ENCODE measurements around the gene CCDC78.
"Not testable (repeated sequence)": the region's sequence is repeated elsewhere in the genome, so short reads cannot be mapped to it uniquely, and the experiment has no call there.

The CCDC78 gene

DNA sequence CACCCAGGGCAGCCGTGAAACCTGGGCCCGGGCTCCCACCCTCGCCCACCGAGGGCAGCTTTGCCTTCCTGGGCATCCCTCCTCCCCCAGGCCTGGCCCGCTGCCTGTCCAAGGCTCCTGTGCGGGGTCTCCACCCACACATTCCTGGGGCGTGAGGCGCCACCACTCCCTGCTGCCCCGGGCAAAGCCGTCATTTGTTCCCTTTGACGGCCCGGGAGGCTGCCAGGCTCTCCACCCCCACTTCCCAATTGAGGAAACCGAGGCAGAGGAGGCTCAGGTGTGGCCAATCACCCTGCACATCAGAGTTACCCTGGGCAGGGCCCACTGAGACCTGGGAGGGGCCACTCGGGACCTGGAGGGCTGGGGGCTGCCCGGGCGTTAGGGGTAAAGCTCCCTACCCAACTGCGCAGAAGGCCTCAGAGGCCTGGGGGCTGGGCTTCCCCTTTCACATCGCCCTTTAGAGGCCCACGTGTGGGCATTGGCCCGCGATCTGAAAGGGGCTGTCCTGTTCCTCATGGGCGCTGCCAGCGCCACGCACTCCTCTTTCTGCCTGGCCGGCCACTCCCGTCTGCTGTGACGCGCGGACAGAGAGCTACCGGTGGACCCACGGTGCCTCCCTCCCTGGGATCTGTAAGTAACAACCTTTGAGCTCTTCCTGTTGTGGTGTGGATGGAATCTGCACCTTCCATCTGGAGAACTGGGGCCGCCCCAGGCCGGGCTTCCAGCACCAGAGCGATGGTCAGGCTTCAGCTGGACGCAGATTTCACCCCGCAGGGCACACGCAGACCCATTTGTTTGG is 34.5 kb upstream of the CCDC78 start, which contains the start of gene MSLN:
MSLN (plus strand) TSS at position 190 of the 799 bp plus-strand sequence. CDS start 1,947 bp downstream, outside the sequence.
- no peak for DNase-seq

DNA sequence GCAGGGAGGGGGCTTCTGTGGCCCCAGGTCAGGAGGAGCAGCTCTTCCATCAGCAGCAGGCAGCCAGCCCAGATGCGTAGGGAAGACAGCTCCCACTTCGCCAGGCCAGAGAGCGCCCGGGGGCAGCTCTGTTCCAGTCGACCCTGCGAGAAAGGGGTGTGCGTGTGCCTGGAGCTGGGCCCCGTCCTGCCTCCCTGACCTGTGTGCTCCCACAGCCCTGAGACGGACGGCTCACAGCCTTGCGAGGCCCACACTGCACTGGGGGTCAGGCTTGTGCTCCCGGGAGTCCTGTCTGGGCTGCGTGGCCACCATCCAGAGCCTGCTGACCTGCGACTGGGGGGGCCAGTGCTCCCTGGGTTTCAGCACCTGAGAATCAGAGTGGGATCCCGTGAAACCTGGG is 33.8 kb upstream of the CCDC78 start:
- DNase-seq = no peak

GRCh38 chr16:759110-759910 is 33.1 kb upstream of the CCDC78 start:
- no peak for DNase-seq

GRCh38 chr16:756428-756827 is 30.2 kb upstream of the CCDC78 start:
- DNase-seq = no peak

DNA sequence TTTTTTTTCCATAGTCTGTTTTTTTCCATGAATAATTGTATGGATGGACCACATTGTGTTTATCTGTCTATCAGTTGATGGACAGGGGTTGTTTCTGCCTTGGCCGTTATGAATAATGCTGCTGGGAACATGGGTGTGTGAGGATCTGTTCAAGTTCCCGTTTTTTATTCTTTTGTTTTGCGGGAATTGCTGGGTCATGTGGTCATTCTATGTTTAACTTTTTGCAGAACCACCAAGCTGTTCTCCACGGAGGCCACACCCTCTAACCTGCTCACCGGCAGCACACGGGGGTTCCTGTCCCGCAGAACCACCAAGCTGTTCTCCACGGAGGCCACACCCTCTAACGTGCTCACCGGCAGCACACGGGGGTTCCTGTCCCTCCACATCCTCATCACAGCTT is 28.4 kb upstream of the CCDC78 start:
- DNase-seq = no peak

DNA sequence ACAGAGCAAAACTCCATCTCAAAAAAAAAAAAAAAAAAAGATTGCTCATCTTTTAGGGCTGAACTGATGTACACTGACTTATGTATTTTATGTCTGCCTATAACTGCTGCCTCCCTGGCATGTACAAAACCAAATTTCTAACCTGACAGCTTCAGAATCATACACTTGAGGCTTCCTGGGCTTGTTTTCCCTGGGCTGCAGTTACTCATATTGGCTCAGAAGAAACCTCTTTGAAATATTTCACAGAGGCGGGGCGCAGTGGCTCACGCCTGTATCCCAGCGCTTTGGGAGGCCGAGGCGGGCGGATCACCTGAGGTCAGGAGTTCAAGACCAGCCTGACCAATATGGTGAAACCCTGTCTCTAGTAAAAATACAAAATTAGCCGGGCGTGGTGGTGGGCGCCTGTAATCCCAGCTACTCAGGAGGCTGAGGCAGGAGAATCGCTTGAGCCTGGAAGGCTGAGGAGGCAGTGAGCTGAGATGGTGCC is 27.9 kb upstream of the CCDC78 start:
- DNase-seq = not testable (repeated sequence)

DNA sequence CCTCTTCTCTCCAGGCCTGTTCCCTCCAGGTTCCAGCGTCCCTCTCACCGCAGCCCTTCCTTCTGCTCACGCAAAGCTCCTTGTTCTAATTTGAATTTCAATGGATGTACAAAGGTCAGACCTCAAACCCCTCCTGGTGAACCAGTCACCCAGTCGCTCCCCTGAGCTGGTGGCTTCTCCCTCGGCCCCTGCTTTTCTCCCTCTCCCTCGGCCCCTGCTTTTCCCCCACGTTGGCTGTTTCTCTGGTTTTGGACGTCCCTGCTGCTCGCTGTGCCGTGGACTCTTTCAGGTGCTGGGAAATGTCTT is 25.7 kb upstream of the CCDC78 start:
- no peak for DNase-seq

DNA sequence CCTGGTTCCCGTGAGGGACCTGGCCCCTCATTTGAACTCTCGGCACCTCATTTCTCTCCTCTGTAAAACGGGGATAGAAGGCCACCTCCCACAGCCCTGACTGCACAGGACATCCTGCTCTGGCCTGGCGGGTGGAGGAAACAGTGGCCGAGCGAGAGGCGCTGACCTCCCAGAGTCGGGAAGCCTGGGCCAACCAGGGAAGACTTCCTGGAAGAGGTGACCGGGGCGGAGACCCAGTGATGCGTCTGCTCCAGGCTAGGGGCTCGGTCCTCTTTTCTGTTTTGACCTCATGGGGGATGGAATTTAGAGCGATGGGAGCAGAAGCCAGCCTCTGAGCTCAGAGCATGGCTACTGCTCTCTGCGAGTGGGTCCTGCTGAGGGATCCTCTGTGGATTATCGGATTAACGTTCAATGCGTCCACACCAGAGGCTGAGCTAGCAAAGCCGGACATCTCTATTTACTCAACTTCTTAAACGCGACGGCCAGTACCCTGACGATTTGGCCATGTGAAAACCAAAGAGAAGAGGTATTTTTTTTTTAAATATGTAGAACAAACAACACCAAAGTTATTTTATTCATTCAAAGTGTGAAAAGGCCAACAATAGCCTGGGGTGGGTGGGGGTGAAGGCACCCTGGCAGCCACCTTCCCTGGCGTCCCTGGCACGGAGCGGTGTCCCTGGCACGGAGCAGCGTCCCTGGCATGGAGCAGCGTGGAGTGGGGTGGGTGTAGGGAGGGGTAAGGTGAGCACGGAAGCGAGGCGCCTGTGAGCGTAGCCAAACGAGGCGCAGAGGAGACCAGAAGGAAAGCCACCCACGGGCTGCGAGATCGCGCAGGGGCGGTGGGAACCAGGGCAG is 25.1 kb upstream of the CCDC78 start:
- DNase-seq = no peak

DNA sequence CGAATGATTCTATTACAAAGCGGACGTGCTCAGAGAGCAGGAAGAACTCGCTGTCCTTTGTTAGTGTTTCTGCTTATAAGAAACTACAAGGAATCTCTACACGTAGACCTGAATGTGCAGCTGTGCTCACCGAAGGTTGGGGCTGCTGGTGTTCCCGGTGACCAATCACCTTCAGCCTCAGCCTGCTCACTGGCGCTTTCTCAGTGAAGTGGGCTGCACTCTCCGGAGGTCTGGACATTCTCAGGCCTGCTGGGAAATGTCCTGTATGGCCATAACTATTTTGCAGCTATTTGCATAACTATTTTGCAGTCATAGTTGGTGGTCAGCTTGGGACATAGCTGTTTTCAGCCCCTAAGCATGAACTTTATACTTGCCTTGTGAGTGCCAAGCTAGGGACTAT is 24.2 kb upstream of the CCDC78 start:
- no peak for DNase-seq

DNA sequence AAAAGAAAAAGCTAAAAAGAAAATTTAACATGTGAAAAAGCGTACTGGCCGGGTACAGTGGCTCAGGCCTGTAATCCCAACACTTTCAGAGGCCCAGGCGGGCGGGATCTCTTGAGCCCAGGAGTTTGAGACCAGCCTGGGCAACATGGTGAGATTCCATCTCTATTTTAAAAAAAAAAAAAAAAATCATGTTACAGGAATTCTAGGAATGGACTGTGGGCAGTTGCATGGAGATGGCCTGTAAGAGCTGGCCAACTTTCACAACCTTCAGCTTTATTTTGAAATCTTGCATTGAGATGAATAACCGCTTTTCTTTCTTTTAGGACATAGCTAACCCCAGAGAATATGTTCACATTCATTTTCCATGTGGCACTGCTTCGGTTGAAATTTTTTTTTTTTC is 22.8 kb upstream of the CCDC78 start:
- no peak for DNase-seq

- DNase-seq = no peak
Observed at GRCh38 chr16:747978-748746, 21.9 kb upstream of the CCDC78 start.

GRCh38 chr16:746637-747036 is 20.4 kb upstream of the CCDC78 start:
- DNase-seq = no peak

DNA sequence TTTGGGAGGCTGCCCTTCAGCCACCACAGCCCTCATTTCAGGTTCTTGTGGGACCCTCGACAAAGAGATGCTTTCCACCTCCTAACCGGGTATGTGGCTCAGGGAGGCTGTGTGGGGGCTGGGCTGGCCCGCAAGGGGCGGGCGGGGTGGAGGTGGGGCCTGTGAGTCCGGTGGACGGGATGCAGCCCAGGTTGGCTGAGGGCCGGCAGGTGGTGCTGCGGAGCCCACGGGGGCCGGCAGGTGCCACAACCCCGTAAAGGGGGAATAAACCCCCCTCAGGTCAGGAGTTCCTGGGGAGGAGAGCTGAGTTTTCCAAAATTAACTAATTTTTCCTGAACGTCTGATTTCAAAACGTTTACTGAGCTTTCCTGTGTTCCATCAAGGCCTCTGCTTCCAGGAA is 19.5 kb upstream of the CCDC78 start:
- no peak for DNase-seq

DNA sequence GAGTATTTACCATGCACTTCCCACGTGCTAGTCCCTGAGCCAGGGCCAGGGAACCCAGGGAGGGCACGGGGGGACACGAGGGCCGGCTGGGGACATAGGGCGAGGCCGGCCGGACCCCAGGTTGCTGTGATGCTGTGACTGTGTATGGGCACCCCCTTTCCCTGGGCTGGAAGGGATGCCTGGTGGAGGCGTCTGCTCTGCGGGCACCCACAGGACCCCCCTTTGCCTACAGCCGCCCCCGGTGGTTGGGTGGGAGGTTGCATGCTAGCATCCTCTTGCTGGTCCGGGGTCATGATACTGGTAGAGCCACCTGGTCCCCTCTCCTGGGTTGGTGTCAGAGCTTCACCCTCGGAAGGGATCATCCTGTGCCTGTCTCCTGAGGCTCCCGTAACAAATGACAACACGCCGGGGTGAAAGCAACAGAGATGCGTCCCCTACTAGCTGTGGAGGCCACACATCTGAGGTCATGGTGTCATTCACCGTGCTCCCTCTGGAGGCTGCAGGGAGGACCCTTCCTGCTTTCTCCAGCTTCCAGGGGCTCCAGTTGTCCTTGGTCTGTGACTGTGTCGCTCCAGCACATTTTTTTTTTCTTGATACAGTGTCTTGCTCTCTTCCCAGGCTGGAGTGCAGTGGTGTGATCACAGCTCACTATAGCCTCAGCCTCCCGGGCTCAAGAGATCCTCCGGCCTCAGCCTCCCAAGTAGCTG is 17.7 kb upstream of the CCDC78 start:
- no peak for DNase-seq

GRCh38 chr16:742894-743293 is 16.7 kb upstream of the CCDC78 start:
- DNase-seq = not testable (repeated sequence)

DNA sequence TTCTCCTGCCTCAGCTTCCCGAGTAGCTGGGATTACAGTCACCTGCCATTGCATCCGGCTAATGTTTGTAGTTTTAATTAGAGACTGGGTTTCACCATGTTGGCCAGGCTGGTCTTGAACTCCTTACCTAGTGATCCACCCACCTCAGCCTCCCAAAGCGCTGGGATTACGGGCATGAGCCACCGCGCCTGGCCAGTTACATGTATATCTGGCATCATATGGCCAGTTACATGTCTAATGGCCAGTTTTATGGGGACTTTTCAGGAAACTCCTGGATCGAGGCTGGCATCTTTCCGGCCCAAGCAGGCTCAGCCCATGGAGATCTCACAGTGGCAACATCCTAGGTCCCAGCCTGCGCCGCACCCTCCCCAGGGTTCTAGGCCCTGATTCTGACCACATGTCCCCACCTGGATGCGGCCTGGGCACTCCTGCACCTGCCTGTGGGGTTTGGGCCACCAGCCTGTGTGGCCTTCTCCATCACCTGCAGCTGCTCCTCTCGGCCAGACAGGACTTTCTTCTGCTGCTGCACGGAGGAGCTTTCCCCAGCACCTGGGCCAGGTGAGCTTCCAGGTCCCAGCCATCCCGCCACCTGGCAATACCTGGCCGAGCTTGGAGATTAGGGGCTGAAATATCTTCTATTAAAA is 15.9 kb upstream of the CCDC78 start:
- DNase-seq = no peak

- DNase-seq = peak; percentile 89
Observed at GRCh38 chr16:740764-741505, 14.7 kb upstream of the CCDC78 start, which contains the start of gene CIAO3. Gene CIAO3, minus strand, starts transcription at chr16:740997. Its CDS starts 12 bp downstream, at chr16:740985.

GRCh38 chr16:740459-740763 is 14.2 kb upstream of the CCDC78 start:
- DNase-seq = no peak

DNA sequence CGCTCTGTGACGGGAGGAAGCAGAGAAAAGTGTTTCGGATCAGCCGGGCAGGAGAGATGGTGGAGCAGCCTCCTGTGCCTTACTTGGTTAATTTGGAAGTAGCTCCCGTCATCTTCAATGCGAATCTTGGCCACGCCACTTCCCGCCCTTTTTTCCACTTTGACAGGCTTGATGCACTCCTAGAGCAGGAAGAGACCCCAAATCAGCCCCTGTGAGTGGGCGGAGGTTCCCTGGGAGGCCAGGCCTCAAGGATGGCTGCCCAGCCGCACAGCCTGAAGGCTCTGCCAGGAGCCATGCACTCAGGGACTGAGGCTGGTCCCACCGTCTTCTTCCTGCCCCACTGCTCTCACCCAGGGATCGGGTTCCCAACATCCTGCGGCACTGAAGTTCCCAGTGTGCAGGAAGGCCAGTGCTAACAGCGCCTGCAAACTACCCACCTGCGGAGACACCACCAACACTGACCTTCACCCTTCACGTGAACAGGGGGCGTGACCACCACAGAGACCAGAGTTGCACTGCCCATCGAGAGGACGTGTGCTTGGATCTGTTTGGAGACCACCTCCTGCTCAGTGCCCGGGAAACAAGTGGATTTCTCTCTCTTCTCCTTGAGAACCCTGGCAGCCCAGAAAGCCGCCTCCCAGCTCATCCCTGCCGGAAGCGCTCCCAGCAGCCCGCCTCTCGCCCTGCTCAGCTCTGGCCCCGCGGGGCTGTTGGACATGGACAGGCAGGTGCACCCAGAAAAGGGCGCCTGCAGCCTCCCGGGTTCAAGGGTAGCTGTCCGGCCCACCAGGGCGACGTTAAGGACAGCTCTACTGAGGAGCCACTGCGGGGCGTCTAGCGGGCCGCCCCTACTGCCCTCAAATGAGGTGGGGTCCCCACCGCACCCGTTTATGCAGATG is 13.6 kb upstream of the CCDC78 start:
- no peak for DNase-seq

Data from activated CD4-positive, alpha-beta T cell treated with anti-CD3 and anti-CD28 coated beads, Interleukin-2, amount 50 U/mL, for 1 hour (primary cell).